Germinal center (tissue), 1 donor: ENCODE results near the gene DPF3.

Experiments
- DNase-seq: peaks from one replicate; pipeline ENCODE4 v3.0.0; 2012; ENCODE audit warnings: mixed read lengths, low spot score

Gene DPF3

DNA sequence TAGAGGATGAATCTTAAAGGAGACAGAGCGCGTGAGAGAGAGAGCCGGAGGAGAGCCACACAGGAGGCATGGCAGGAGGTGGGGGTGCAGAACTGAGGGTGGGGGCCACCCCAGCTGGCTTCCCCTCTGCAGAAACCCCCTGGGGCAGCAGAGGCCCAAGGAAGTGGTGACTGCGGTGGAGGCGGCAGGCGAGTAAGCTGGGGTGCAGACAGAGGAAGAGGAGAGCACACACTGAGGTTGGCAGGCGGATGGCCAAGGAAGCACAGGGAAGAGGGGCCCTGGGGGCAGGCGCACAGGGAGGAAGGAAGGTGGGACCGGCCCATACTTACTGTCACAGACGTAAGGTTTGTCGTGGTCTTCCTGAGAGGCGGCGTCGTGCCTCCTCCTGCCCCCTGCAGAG lies 179.8 kb downstream of the DPF3 start:
- peak; percentile 50 for DNase-seq

DNA sequence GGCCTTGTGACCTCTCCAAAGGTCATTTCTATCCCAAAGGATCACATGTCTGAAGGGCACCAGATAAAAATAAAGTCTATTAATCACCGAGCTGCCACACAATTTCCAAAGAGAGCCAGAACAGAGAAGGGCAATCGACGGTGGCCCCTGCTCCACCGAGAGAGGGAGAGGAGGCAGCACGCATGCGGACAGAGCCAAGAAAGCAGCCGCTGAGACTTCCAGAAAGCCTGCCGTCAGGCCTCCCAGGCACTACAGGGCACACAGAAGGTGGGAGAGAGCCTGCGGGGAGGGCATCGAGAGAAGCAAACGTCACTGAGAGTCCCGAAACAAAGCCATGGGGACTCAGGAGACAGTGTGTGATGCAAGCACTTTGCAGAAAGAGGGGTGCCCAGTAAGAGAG lies 182.0 kb downstream of the DPF3 start:
- DNase-seq: no peak

DNA sequence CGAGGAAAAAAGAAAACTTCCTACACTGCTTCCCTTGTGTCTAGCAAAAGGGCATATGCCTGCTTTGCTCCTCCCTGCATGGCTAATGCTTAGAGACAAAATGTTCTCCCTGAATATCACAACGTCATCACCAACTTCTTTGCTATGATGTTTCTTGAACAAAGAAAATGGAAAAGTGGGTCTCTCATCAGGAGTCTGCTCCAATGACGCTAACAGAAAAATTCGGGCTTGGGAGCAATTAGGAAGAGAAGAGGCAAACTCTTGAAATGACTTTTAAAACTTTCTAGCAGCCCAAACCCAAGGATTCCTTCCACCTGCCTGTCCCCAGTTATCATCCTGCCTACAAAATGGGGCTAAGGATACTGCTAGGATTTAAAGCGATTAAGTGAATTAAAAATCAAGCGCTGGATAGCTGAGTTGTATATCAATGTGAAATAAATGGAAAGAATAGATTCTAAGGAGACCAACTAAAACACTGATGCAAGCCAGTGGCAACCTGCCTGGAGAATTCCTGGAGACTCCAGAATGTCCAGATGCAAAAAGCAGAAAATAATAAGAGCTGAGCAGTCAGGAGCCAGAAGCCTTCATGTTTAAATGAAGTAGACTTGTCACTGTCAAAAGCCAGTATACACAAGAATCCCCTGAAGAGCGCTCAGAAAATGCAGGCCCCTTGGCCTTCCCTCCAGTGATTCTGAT lies 183.8 kb downstream of the DPF3 start:
- DNase-seq: no peak

DNA sequence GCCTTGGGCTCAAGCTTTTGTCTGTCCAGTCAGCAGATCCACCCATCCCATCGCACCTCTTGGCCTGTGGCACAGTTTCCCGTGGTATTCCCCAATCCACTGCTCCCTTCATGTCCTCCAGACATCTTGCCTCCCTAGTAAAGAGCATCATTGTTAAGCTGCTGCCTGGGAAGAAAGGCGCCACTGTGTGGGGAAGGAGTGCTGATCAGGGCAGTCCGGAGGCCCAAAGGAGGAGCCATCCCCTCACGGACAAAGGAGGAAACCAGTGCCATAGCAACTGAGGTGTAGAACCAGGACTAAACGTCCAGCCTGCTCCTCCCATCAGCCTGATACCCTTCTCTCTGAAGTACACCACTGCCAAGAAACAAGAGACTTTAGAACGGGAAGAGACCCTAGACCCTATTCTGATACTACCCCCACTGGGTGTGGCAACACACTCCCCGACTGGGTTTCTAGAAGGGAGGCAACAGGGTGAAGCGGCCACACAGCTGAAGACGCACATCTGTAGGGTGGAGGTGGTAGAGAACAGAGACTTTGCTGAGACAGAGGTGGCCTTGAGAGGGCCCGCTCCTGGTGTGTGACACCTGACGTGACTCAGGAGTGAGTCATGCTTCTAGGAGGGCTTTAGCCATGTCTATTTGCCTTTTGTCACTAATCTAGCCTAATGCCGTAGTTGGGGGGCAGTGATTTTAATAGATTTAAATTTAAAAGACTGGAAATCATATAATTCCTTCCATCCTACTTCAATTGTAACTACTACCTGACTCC lies 185.0 kb downstream of the DPF3 start:
- DNase-seq: no peak

DNA sequence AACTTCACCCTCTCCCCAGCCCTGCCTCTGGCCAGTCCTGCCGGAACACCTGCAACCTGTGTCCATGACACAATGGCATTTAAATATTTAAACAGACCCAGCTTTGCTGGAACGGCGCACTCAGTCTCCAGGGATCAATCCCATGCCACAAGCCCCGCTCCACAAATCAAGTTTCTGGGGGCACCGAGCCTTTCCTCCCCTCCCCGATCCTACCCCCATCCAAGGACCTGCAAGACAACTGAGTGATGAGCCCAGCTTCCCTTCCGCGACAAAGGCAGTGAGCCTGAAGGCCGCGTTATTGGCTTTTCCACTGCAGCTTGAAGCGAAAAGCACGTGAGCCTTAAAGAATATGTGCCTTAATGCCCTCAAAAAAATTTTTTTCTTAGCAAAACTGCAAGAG lies 185.7 kb downstream of the DPF3 start:
- no peak for DNase-seq

DNA sequence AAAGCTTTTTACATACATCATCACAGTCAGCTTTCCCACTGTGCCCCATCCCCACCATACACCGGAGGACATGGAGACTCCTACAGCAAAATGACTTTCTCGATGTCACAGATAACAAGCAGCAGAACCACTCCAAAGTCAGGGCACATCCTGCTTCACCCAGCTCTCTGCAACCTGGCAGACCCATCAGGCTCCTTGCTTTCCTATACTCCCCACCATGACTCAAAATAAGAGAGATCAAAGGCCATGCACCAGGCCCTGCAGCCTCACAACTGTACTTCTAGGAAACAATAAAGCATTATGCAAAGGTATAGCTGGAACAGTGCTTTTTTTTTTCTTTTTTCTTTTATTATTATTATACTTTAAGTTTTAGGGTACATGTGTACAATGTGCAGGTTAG lies 187.4 kb downstream of the DPF3 start:
- DNase-seq: no peak

DNA sequence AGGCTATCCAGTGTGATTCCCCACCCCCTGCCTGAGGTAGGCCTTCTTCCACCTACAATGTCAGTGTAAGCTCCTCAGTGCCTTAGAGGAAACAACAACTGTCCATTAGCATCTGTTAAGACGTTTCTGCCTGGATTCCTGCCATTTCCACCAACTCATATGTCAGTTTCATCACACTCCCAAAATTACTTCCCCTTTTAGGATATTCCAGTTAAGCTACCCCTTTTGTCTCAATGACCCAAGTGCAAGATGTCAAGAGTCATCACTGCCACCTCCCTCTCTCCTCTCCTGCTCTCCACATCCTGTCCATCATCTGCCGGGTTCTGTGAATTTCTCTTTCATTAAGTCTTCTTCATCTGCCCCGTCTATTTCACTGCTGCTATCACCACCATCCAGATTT lies 189.4 kb downstream of the DPF3 start:
- no peak for DNase-seq

DNA sequence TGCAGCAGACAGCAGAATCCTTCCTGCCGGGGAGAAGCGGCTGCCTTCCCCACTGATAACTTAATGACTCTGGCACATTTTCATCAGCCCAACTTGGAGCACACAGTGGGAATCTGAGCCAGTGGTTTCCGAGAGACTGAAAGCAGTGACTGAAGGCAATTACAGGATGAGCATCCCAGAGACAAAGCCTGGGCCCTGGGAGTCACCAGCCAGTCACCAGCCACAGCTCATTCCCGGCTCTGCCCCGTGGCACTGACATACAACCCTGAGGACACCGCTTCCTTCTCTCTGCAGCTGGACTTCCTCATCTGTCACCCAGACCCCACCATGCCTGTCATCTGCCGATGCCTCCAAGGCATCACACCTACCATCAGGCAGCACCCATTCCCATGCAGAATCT lies 192.3 kb downstream of the DPF3 start:
- DNase-seq: no peak

DNA sequence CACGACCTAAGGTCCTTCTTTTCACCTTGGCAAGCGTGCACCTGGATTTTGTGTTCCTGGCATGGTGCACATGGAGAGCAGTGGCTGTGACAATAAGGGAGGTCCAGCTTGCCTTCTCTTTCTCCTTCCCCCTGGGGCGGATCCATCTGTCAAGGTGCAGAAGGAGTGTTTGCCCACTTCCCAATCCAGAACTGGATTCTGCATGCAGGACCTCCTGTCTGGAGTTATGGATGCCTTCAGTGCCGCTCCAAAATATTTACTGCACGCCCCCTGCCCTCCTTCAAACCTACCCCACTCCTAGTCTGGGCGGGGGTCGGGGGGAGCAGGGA lies 192.7 kb downstream of the DPF3 start:
- no peak for DNase-seq

DNA sequence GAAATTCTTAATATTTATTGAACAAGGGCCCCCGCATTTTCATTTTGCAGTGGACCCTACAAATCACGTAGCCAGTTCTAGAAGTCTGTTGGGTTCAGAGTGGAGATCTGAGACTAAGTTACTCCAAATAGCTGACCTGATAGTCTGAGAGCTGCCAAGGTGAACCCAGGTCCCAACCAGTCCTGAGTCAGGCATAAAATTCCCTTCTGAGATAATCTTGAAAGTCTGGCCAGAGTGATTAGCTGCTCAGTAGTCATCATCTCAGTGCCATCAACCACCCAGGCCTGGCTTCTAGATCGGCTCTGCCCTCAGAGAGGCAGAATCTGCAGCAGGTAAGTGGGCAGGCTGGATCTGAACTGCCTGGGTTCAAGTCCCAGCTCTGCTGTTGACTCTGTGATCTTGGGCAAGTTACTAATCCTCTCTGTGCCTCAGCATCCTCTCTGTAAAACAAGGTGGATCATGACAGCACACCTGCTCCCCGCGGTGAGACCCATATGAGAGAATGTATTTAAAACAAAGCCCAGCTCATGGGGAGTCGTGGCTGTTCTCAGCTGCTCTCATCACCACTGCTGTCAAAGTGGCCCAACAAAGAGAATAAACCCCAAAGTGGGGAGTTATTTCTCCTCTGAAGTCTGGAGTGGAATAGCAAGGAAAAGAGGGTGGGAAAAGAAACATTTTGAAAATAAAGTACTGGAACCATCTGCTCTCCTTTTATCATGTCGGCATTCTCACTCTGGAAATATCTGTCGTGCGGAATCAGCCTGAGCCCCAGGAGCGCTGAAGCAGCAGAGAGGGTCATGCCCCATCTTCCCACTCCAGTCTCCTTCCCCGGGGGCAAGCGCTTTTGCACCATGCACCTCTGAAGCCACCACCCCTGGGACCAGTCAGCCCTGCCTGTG lies 193.3 kb downstream of the DPF3 start:
- DNase-seq: no peak

DNA sequence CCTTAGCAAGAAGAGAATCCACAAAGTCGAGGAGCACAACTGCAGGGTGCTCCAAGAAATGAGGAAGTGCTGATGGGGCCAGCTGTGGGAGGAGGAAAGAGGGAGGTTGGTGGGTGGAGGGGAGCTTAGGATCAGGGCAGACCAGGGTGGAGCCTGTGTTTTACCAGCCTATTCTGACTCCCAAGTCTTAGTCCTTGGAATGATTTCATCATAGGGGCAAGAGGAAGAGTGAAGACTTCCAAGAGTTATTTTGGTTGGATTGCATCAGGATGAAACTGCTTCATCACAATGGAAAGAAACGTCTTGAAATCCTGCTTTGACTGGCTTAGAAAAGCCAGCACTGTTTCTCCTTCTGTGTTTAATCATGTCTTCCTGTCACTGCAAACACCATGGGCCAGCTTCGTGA lies 194.0 kb downstream of the DPF3 start:
- DNase-seq: peak; percentile 20

DNA sequence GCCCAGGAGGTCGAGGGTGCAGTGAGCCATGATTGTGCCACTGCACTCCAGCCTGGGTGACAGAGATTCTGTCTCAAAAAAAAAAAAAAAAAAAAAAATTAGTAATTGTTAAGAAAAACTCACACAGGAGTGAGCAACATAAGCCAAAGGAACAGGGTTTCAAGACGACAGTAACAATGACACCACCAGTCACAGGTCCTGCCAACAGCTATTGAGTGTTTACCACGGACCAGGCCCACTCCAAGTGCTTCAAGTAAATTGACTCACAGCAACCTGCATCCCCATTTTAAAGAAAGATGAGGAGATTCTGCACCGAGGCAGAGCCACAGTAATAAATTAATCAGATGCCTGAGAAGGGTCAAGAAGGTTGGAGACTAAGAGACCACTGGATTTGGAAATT lies 194.5 kb downstream of the DPF3 start:
- DNase-seq: no peak

DNA sequence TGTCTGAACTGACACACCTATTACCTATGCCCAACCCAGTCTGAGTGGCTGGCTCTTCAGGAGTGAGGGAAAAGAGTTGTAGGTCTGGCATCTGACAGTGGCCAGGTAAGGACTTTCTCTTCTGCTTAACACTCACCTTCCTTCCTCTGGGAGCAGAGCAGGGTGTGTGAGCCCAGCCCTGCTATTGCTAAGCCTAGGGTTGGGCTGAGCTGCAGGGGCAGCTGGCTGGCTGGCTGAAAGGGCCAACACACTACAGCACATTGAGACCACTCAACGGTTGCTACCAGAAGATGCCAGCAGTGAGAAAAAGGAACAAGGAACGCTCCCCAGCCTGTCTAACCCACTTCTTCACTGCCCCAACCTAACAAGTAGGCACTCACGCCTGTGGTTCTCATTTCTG lies 201.2 kb downstream of the DPF3 start:
- DNase-seq: no peak

DNA sequence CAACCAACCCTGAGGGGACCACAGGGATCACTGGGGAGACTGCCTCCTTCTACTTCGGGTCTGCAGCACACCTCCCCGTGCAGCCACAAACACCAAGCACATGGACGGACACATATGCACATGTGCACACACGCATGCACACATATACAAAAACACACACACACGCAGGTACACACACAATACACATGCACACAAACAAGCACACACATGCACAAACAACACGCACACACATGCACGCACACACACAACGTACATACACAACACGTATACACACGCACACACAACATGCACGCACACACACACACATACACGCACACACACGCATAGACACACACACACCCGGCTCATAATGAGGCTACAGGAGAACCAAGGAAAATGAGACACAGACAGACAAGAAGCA lies 203.6 kb downstream of the DPF3 start:
- no peak for DNase-seq

DNA sequence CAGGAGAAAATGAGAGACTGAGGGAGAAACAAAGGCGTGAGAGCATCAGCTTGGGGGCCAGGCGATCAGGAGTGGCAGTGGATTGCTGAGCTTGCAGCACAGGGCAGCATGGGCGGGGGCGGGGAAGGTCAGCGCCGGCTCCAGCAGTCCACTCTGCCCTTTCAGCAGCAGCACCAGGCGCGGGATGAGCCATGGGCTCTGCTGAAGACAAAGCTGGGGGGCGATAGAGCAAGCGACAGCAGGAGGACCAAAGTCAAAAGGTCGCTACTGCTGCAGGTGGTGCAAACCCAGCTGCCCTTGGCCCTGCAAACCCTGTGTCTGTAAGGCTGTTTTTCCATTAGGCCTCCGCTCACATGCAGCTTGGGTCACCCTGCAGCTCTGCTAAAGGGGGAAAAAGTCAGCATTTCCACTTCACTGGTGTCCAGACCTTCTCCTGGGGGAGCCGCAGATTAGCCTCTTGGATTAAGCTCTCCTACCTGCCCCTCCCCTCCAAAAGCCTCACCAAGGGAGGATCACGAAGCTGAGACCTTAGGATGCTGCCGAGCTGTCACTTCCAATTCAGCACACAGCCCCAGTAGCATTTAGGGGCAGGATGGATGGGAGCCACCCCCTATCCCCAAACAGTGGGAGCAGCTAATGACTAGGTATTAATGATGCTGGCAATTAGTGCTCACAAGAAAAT lies 204.8 kb downstream of the DPF3 start:
- no peak for DNase-seq

DNA sequence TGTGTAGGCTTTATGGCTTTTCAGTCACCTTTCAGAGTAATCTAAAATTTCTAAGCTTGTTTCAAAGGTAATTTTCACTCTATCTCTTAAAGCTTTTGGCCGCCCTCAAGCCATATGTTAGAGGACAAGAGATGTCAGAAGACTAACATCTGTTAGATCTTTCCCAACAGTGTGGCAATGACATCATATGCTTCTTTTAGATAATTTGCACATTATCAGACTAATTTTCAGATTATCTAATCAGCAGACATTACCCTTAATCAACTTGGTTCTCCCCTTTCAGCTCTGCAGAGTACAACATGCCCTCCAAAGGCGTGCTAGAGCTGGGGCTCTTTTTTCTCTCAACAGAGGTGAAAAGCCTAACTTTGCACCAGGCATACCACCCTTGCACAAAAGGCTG lies 207.1 kb downstream of the DPF3 start:
- no peak for DNase-seq

DNA sequence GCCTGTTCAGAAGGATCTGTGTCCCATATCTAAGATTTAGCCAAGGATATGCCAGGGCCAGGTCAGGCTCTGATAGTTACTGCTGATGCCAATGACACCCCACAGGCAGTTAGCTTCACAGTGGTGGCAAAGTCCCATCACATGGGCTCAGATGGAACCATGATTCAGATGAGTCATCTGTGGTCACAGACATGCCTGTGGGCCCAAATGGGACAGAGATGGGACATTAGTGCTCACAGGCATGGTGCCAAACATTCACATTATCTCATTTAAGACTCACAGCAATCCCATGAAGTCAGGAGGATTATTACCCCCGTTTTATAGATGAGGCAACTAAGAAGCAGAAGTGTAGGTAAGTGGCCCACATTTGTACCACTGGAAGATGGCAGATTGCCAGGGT lies 207.8 kb downstream of the DPF3 start:
- no peak for DNase-seq

DNA sequence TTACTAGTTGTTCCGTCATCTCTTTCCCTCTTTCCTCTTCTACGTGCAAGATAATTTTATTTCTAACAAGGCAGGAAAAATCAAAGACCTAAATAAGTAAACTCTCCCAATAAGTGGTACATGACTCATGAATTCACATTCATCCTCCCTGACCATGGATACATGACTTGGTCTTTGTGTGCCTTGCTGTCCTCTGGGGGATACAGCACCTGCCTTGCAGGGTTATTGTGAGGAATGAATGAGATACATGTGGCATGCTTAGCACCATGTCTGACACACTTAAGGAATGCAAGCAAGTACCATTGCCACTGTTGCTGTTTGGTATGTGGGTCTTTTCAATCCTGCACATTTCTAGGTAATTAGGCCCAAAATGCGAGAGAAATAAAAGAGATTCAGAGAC lies 208.4 kb downstream of the DPF3 start:
- no peak for DNase-seq

DNA sequence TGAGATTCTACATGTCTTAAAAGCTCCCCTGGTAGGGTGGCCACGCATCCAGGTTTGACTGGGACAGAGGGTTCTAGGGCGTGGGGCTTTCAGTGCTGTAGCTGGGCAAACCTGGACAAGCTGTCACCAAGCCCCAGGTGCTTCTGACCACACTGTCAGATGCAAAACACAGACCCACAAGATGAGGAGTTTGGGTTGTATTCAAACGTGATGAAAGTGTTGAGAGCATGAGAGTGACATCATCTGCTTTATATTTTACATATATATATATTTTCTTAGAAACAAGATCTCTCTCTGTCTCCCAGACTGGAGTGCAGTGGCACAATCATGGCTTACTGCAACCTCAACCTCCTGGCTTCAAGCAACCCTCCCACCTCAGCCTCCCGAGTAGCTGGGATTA lies 210.1 kb downstream of the DPF3 start:
- DNase-seq: no peak

DNA sequence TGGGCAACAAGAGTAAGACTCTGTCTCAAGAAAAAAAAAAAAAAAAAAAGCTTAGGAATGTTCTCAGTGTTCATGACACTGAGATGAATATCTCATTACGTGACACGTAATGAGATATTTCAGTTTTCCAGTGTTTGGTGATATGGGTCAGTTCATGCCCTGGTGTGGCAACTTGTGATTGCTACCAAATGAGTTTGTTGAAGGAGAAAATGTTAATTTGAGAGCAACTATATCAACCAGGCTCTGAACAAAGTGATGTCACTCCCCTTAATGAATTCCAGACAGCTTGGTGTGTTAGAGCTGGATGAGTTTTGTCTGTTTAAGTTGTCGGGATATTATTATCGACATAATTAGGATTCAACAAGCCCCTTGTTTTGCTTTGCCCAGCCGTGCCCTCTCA lies 211.7 kb downstream of the DPF3 start:
- no peak for DNase-seq

DNA sequence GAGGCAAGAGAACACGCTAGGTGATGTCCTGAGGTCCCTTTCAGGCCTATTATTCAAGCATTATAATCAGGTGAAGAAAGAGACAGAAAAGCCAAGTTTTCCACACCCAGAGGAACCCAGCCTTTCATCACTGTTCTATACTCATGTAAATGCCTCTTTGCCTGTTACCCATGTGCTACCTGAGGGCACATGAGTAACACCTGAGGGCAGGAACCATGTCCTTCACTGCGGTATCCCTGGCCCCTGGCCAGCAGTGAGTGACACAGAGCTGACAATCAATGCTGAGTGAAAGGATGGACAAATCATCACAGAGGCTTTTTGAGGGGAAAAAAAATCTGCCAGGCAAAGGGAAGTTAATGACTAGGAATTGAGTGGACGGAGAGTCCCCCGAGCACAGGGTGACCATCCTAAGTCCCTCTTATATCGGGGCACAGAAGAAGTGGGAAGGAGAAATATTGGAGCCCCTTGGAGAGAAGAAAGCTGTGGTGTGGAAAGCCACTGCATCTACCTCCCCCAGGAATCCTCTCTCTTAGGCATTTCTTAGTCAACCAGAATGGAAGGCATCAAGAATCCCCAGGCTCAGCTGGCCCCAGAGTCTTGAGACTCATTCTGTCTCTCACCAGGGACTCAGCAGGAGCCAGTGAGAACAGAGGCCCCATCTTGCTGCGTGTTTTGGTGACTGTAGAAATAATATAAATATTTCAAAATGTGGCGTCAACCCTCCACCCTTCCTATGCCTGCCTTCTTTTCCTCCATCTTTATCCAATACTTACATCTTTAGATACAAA lies 212.9 kb downstream of the DPF3 start:
- DNase-seq: no peak
